GM21390 (cell line): ENCODE measurements around the gene PDE8B.

Experiments
- ATAC-seq: cut with Tn5 transposase; IDR thresholded peaks from one replicate; pipeline ENCODE4 v1.9.1; 2021; ENCODE audit not compliant: unreplicated experiment

The PDE8B gene

GRCh38 chr5:77282337-77283027 lies 72.0 kb downstream of the PDE8B start:
- no peak for ATAC-seq

GRCh38 chr5:77285251-77285841 lies 74.9 kb downstream of the PDE8B start:
- no peak for ATAC-seq

GRCh38 chr5:77292026-77292757 lies 81.7 kb downstream of the PDE8B start:
- no peak for ATAC-seq

- no peak for ATAC-seq
Measured at GRCh38 chr5:77294185-77294584, 83.7 kb downstream of the PDE8B start.

- no peak for ATAC-seq
Measured at GRCh38 chr5:77295863-77296378, 85.4 kb downstream of the PDE8B start.

- no peak for ATAC-seq
Measured at GRCh38 chr5:77298146-77298545, 87.7 kb downstream of the PDE8B start.

GRCh38 chr5:77300451-77300850 lies 90.0 kb downstream of the PDE8B start:
- ATAC-seq: no peak

- no peak for ATAC-seq
Measured at GRCh38 chr5:77301447-77301883, 91.0 kb downstream of the PDE8B start.

GRCh38 chr5:77302247-77302646 lies 91.8 kb downstream of the PDE8B start:
- no peak for ATAC-seq

- ATAC-seq: no peak
Measured at GRCh38 chr5:77302653-77303052, 92.2 kb downstream of the PDE8B start.

- ATAC-seq: no peak
Measured at GRCh38 chr5:77304388-77304787, 93.9 kb downstream of the PDE8B start.

GRCh38 chr5:77305222-77305846 lies 94.9 kb downstream of the PDE8B start:
- no peak for ATAC-seq

- ATAC-seq: no peak
Measured at GRCh38 chr5:77305956-77306355, 95.5 kb downstream of the PDE8B start.

- no peak for ATAC-seq
Measured at GRCh38 chr5:77306531-77306930, 96.1 kb downstream of the PDE8B start.

GRCh38 chr5:77308154-77308960 lies 97.9 kb downstream of the PDE8B start:
- no peak for ATAC-seq

- no peak for ATAC-seq
Measured at GRCh38 chr5:77309140-77309539, 98.7 kb downstream of the PDE8B start.

- no peak for ATAC-seq
Measured at GRCh38 chr5:77310494-77311213, 100.2 kb downstream of the PDE8B start.

GRCh38 chr5:77311214-77311571 lies 100.7 kb downstream of the PDE8B start:
- no peak for ATAC-seq

- no peak for ATAC-seq
Measured at GRCh38 chr5:77312413-77312812, 101.9 kb downstream of the PDE8B start.
